HG02798 (cell line): ENCODE data around the gene DACT2.

Experiments
- ATAC-seq: cut with Tn5 transposase; IDR thresholded peaks from one replicate; pipeline ENCODE4 v1.9.1; 2021; ENCODE audit warnings: mild to moderate bottlenecking; ENCODE audit not compliant: unreplicated experiment, poor library complexity

DACT2 gene

DNA sequence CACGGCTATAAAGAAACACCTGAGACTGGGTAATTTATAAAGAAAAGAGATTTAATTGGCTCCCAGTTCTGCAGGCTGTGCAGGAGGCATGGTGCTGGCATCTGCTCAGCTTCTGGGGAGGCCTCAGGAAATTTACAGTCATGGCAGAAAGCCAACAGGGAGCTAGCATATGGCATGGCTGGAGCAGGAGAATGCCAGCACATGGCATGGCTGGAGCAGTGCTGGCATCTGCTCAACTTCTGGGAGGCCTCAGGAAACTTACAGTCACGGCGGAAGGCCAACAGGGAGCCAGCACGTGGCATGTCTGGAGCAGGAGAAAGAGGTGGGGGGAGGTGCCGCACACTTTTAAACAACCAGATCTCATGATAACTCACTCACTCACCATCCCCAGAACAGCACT, 32.5 kb upstream of the DACT2 start:
- no peak for ATAC-seq

DNA sequence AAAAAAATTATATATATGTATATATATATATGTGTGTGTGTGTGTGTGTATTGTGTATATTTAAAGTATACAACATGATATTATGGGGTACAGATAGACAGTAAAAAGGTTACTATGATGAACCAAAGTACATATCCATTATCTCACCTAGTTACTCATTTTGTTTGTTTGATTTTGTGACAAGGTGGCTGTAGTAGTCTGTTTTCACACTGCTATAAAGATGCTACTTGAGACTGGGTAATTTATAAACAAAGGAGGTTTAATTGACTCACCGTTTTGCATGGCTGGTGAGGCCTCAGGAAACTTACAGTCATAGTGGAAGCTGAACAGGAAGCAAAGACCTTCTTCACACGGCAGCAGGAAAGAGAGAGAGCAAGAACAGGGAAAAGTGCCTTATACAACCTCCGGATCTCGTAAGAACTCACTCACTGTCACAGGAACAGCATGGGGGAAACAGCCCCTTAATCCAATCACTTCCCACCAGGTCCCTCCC, 30.2 kb upstream of the DACT2 start:
- no peak for ATAC-seq

DNA sequence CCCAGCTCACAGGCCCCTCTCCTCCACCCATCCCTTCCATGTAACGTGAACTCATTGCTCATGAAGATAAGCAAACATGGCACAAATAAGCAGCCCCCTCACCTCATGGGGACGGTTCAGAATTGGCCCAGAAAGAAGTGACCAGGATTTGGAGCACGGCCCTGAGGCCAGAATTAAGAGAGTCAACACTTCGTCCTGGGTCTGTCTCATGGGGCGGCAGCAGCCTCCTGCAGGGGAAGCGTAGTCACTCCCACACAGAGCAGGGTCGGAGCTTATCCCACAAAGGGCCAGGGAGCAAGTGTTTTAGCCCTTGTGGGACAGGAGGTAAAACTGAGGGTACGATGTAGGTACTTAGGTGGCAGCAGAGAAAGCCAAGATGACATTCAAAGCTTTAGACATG, 28.6 kb upstream of the DACT2 start:
- ATAC-seq, result no peak

DNA sequence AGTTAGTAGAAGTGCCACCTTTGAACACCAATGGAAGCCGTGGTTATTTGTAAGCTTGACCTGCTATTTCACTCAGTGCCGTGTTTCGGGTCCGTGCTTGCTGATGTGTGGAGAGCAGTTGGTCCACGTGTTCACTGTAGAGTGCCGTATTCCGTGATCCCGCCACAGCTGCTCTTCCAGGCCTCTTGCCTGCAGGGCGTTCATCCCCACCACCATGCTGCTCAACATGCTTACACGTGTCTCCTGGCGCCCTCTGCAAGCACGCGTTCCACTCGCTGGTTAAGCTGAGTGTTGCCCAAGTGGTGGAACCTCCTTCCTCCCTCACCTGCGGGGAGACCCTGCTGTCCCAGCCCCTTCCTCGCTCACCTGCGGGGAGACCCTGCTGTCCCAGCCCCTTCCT, 28.0 kb upstream of the DACT2 start:
- ATAC-seq, result no peak

DNA sequence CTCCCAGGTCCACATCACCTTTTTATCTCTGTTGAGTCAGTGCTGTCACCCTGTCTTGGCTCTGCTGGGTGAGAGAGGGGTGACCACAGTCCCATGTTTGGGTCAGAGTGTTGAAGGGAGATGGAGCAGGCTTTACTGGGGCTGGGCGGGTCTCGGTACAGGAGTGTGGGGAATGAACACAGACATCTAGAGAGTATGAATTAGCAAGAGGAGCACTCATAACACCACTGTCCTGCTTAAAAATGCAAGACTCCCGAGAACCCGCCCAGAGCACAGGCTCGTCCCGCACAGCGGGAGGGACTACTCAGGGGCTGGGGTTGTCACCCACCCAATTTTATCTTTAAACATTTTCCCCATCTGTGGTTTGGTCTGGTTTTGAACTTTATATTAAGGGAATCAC, 27.5 kb upstream of the DACT2 start:
- ATAC-seq, result no peak

DNA sequence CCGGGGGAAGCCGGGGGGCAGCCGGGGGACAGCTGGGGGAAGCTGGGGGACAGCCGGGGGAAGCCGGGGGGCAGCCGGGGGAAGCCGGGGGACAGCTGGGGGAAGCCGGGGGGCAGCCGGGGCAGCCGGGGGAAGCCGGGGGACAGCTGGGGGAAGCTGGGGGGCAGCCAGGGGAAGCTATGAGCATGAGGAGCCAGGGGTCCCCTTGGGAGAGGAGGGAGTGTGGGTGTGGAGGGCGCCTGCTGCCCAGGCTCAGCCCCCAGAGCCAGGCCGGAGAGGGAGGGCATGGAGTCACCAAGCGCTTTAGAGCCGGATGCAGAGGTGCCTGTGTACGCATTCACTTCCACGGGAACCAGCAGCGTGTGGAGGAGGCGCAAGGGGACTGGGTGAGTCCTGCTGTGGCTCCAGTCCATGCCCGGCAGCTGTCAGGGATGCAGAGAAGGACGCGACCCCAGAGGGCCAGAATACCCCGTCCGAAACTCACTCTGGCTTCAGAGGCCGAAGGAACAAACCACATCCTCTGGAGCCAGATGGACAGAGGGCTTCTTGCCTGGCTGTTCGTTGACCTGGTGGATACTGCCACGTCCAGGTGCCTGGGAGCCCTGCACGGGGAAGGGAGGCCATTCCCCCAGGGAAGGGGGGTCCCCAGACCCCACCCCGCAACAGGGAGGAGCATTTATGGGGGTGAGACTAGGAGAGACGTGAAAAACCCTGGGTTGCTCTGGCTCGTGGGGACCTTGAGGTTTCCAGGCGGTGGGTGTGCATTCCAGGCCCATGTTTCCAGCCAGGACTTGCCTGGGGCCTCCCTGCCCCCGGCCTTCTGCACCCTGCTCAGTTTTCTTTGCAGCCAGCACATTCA, 26.5 kb upstream of the DACT2 start:
- no peak for ATAC-seq

DNA sequence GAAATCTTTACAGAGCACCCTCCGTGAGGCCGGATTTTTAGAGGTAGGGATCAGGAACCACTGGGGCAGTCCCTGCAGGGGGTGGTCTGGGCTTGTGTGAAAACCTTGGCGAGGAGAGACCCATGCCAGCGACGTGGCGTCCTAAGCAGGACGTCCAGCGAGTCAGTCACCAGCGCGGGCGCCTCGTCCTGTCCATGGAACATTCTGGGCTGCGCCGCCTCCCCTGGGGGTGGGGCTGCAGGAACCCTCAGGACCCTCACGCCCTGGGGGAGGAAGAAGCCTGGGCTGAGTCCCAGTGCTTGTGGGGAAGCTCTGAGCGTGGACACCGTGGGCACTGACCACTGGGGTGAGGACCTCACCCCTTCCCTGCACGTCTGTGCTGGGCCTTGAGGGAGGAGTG, 25.7 kb upstream of the DACT2 start:
- ATAC-seq, result no peak

DNA sequence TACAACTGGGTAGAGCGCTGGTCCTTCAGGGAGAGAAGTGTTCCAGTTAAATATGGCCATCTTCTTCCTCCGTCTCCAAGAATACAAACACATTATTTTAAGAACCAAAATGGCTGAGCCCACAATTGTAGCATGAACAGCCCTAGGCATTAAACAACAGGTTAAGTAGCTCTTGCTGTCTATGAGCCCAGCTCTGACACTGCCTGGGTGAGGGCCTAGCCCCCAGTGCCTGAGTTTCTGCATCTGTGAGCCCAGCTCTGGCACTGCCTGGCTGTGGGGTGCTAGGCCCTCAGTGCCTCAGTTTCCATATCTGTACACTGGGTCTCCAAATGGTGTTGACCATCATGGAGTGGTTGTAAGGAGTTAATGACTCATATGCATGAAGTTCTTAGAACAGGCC, 24.8 kb upstream of the DACT2 start:
- no peak for ATAC-seq

DNA sequence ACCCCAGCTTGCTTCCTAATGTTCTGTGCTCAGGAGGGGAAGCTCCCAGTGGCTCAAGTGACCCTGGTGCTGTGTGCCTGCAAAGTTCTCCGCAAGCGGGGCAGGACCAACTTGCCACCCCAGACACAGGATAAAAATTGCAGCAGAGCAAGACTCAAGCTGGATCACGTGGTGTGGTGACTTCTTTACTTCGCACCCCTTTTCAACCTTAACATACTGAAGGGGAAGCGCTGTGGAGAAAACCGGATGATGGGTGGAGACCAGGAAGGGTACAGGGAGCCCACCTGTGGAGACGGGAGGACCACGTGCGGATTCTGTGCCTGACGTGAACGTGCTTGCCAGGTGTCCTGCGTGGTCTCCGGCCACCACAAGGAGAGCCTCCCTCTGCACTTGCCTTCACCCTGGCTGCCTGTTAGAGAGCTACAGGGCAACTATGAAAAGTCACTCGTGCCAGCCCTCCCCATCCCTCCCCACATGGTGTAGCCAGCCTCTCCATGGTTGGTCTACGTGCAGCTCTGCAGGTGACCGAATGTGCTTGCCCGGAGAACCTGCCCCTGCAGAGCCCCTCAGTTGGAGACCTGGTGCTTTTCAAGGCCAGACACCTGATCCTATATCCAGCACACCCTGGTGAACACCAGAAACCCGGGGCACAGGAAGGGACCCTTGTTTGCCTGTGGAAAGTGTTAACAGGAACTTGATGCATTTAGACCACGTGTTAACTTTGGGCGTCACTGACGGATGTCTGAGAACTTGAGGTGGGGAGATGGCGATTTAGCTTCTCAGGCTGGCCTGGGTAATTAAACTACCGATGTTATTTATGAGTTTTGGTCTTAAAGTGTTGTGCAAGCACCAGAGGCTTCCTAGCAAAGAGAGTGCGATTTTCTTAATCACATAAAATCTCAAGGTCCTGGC, 23.9 kb upstream of the DACT2 start:
- no peak for ATAC-seq

DNA sequence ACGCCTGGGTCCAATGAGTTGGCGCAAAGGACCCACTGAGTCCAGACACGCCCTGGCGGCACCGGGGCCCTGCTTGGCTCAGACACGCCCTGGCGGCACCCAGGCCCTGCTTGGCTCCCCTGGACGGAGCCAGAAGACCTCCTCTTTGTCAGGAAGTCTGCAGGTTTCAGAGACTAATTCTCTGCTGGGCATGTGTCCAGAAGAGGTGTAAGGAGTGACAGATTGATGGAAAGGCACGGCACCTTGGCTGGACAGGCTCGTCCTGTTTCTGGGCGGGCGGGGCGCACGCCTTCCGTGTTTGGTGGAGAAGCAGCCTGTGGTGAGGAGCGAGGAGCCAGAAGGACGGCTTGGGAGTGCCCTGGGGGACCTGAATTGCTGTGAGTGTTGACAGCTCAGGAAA, 23.1 kb upstream of the DACT2 start:
- ATAC-seq, result no peak

DNA sequence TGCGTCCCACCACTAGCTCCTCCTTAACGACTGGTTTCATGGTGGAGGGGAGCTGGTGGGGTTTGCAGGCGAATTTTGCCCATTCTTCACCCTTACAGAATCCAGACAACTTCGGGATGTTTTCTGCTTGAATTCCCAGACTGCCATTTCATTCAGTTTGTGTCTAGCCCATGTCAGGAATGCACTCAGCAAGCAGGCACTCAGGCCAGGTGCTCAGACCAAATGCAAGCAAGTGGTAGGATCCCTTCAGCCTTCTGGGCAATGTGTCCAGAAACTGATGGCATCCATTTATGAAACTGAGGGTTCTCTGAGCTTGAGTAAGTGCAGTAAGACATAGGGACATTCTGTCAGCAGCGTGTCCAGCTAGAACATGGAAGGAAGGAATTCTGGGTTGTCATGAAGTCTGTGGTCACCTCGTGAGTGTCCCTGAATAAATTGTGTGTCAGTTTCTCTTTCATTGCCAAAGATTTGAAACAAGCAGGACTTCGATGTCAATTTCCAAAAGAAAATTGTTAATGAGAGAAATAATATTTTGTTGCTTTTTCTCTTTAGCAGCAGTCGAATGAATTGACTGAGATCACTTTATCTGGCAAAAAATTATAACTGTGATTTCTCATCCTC, 21.8 kb upstream of the DACT2 start:
- ATAC-seq, result no peak

DNA sequence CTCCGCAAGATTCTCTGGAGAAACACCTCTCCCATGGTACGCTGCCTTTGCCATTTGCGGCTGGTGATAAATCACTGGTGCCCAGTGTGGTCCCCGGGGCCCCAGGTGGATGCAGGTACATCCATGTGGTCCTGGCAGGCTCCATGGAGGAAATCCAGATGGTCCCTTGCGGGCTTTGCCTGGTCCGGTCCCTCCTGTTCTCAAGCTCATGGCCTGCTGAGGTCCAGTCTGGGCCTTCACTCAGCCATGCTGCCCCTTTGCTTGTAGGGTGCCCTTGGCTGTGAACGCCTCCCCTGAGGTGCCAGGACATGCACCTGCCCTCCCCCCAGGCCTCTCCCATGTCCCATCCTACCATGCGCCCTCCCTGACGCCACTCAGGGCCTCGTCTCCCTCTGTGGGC, 21.2 kb upstream of the DACT2 start:
- ATAC-seq, result no peak

DNA sequence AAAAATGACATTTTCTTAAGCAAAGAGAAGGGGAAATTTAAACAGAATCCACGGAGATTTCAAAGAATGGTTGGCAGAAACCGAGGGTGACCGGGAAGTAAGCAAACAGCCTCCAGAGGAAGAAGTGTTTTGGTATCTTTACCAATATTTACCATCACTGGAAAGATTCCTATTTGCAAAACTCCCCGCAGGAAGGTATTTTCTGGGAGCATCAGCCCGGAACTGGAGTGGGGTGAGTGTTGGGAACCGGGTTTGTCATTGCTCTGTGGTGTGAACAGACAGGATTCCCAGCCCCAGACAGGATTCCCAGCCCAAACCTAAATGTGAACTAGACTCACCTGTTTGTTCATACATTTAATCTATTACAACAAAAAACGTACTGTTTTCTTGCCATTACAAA, 19.2 kb upstream of the DACT2 start:
- ATAC-seq, result no peak

DNA sequence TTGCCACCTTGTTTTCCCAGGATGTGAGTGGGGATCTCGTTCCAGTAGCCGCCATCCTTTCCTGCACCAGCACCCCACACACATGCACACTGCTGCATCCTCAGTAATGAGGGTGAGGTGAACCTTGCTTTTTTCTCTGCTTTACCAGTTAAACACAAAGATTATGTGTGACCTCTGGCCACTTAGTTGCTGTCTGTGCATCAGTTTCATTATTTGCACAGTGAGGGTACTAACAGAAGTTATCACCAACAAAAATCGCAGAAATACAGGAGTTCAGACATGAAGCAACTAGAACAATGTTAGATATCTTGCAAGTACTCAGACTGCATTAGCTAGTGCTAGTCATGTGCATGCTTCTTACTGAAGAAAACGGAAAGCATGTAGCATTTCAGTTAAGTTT, 17.4 kb upstream of the DACT2 start:
- ATAC-seq, result no peak

DNA sequence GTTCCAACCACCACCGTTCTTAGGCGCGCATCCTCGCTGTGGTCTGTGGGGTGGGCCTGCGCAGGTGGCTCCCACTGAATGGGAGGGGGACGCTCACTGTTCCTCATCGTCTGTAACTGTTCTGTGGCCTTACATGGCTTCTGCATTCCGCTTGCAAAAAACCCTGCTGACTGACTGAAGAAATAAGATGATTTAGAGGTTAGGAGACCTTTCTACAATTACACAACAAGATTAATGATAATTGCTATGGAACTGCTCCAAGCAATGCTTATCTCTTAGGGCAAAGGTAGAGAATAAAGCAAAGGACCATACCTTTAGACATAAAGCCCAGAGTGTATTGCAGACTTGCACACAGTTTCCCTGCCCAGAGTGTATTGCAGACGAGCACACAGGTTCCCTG, 14.4 kb upstream of the DACT2 start:
- ATAC-seq, result no peak

DNA sequence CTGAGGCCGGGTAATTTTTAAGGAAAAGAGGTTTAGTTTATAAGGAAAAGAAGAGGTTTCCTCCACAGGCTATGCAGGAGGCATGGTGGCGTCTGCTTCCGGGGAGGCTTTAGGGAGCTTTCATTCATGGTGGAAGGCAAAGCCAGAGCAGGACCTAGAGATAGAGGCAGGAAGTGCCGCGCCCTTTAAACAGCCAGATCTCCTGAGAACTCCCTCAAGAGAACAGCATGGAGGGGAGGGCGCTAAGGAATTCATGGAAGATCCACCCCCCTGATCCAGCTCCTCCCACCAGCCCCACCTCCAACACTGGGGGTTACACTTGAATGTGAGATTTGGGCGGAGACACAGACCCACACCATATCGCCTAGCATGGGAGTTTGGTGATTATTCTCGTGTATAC, 13.9 kb upstream of the DACT2 start:
- ATAC-seq, result no peak

DNA sequence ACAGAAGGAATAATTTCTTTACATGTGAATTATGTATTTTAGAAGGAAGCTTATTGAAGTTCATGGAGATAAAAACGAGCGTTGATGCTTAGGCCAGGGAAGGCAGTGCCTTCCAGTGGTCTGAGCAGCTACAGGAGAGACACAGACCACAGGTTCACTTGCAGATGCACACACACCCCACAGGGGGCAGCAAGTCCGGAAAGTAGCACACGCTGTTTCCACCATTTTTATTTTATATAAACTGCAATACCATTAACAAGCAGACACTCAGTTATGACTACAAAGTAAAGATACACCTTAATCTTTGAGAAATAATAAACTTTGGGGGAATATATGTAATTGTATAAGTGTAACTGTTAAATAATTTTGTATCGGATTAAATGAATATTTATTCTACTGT, 13.5 kb upstream of the DACT2 start:
- no peak for ATAC-seq

DNA sequence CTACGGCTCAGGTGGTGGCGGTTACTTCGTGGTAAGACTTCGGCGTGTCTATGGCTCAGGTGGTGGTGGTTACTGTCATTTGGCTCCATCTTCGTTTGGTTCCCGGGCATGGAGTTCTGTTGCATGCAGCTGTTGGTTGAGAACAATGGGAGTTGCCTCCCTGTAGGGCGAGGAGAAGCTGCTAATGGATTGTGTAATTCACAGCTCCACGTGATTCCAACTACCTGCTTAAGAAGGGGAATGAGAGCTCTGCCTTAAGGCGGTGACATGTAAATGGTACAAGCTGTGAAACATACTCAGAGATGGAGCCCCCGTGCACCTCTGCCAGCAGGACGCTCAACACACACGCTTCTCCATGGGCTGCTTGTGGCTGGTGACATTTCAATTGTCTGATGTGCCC, 12.4 kb upstream of the DACT2 start:
- ATAC-seq, result no peak

DNA sequence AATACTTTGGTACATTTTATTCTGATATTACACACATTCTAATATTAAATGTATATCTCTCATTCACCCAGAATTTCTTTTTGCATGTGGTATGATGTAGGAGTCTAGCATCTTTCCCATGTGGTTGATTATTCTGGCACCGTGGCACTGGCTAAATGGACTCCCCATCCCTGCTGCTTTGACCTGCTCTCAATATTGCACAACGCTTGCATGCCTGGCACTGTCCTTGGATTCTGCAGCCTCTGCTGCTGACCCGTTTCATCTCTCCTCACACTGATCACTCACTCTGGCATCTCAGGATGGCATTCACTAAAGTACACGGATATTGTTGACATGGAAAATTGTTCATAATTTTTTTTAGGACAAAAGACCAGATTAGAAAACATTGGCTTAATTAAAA, 11.5 kb upstream of the DACT2 start:
- no peak for ATAC-seq

DNA sequence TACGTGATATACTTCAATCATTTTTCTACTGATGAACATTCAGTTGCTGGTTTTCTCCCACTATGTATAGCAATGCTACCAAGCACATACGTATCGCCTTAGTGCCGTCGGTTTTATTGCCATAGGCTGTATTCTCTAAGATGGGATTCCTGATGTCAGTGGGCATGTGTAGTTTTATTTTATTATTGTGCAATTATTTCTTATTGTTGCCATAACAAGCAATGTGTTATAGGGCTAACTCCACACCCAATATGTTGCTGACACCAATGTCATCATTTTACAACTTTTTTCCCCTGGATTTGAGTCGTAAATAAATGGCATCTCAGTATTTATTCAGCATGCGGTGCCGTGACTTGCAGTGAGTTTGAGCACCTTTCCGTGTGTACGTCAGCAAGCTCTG, 10.8 kb upstream of the DACT2 start:
- no peak for ATAC-seq

DNA sequence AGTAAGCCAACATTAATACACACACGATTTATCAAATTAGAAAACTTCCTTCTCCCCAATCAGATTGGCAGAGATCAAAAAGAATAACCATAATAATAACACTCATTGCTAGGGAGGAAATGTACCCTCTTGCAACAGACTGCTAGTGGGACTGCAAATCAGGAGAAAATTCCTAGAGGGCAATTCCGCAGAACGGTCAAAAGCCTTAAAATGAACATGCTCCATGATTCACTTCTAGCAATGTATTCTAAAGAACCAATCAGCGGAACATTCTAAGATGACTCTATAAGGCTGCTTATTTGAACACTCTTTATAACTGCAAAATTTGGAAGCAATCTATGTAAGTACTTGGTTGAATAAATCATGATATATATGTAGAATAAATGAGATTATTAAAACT, 8.5 kb upstream of the DACT2 start:
- no peak for ATAC-seq
